HL-60 (cell line): ENCODE results near the gene FKBP3.

Experiments used
- POLR2AphosphoS5 ChIP-seq: IDR thresholded peaks from 2 replicates; pipeline ENCODE4 v1.6.1; 2012; ENCODE audit warnings: low read depth
- SPI1 ChIP-seq: IDR thresholded peaks from 2 replicates; pipeline ENCODE4 v1.6.1; 2012; ENCODE audit warnings: low read depth, mild to moderate bottlenecking, borderline replicate concordance
- TF ChIP-seq, protein P1 (sequence below): IDR thresholded peaks from one replicate; pipeline ENCODE4 v1.5.1; 2011; ENCODE audit warnings: low read length, control low read depth, inconsistent platforms; ENCODE audit not compliant: insufficient read depth
- TF ChIP-seq, protein P2 (sequence below): IDR thresholded peaks from 2 replicates; pipeline ENCODE4 v1.6.1; 2012; ENCODE audit warnings: low read depth; ENCODE audit not compliant: insufficient replicate concordance

DNA sequence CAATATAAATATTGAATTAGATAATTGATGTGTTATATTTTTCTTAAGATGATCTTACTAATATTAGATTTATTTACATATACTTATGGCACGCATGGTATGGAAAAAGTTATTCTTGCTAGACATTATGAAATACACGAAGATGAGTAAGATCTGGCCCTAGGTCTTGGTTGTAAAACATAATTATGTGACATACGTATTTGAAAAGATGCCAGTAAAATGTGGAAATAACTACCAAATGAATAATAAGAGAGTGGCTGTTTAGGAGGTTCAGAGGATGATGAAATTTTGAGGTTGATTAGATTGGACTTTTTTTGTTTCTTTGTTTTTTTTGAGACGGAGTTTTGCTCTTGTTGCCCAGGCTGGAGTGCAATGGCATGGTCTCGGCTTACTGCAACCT is 42.8 kb upstream of the FKBP3 start:
- TF ChIP-seq, protein P1, sequence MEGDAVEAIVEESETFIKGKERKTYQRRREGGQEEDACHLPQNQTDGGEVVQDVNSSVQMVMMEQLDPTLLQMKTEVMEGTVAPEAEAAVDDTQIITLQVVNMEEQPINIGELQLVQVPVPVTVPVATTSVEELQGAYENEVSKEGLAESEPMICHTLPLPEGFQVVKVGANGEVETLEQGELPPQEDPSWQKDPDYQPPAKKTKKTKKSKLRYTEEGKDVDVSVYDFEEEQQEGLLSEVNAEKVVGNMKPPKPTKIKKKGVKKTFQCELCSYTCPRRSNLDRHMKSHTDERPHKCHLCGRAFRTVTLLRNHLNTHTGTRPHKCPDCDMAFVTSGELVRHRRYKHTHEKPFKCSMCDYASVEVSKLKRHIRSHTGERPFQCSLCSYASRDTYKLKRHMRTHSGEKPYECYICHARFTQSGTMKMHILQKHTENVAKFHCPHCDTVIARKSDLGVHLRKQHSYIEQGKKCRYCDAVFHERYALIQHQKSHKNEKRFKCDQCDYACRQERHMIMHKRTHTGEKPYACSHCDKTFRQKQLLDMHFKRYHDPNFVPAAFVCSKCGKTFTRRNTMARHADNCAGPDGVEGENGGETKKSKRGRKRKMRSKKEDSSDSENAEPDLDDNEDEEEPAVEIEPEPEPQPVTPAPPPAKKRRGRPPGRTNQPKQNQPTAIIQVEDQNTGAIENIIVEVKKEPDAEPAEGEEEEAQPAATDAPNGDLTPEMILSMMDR = no peak
- no peak for TF ChIP-seq POLR2AphosphoS5
- TF ChIP-seq, protein P2, sequence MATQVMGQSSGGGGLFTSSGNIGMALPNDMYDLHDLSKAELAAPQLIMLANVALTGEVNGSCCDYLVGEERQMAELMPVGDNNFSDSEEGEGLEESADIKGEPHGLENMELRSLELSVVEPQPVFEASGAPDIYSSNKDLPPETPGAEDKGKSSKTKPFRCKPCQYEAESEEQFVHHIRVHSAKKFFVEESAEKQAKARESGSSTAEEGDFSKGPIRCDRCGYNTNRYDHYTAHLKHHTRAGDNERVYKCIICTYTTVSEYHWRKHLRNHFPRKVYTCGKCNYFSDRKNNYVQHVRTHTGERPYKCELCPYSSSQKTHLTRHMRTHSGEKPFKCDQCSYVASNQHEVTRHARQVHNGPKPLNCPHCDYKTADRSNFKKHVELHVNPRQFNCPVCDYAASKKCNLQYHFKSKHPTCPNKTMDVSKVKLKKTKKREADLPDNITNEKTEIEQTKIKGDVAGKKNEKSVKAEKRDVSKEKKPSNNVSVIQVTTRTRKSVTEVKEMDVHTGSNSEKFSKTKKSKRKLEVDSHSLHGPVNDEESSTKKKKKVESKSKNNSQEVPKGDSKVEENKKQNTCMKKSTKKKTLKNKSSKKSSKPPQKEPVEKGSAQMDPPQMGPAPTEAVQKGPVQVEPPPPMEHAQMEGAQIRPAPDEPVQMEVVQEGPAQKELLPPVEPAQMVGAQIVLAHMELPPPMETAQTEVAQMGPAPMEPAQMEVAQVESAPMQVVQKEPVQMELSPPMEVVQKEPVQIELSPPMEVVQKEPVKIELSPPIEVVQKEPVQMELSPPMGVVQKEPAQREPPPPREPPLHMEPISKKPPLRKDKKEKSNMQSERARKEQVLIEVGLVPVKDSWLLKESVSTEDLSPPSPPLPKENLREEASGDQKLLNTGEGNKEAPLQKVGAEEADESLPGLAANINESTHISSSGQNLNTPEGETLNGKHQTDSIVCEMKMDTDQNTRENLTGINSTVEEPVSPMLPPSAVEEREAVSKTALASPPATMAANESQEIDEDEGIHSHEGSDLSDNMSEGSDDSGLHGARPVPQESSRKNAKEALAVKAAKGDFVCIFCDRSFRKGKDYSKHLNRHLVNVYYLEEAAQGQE = no peak
- TF ChIP-seq SPI1 = no peak
